Stimulated activated CD8-positive, alpha-beta memory T cell treated with anti-CD3 and anti-CD28 coated beads, Interleukin-12 subunit alpha, Interleukin-12 subunit beta, amount 100 ng/mL, for 24 hours (primary cell): ENCODE measurements around the gene STK39.
"Not testable (repeated sequence)": the region's sequence is repeated elsewhere in the genome, so short reads cannot be mapped to it uniquely, and the experiment has no call there.

ENCODE experiments used
- DNase-seq: peaks from one replicate; pipeline ENCODE4 v3.0.0-alpha.2; 2020; ENCODE audit errors: extremely low read depth

STK39 gene

DNA sequence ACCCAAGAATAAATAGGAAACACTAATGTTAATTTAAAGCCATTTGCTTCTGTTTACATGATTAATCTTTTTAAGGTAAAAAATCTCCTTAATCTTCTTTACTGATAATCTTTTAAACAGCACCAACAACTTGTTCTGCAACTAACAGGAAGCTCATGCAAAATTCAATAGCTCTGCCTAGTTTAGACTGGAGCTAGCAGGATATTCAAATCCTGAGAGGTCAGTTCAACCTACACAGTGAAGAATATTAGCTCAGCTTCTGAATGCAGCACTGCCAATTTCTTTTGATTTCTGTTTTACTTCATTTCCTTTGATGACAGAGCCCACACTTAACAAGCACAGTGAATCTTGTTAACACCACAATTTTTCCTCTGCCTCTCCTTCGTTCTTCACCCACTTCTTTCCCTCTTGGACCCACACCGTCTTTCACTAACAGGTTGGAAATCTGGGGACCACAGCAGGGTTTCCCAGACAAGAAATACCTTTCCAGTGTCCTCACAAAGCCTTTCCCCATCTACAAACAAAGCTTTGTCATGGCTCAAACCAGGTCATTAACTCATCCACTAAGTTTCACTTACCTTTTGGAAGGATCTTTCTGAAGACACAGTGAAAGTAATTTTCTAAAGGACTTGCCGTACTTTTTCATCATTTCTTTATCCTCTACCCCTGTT is 109.8 kb downstream of the STK39 start:
- DNase-seq = no peak

- DNase-seq = no peak
Observed at GRCh38 chr2:168136392-168136977, 110.9 kb downstream of the STK39 start.

GRCh38 chr2:168135630-168136029 is 111.8 kb downstream of the STK39 start:
- no peak for DNase-seq

- no peak for DNase-seq
Observed at GRCh38 chr2:168135121-168135520, 112.3 kb downstream of the STK39 start.

DNA sequence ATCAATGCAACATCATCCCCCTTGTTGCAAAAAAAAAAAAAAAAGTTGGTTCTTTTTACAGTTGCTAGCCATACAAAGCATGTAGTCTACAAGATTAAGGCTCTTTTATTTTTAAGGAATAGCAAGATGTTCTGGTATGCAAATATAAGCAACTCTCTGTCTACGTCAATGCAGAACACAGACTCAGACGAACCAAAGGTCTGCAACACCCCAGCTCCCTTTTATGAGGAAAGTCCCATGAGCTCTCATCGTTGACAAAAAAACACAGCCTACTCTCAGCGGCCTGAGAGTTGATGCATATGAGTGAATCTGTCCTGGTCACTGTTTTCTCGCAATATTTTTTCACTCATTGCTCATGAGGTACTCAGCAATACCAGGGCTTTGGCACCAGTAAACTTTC is 112.9 kb downstream of the STK39 start:
- no peak for DNase-seq

GRCh38 chr2:168132389-168132788 is 115.0 kb downstream of the STK39 start:
- DNase-seq = no peak

- no peak for DNase-seq
Observed at GRCh38 chr2:168130346-168130745, 117.0 kb downstream of the STK39 start.

- no peak for DNase-seq
Observed at GRCh38 chr2:168127371-168127770, 120.0 kb downstream of the STK39 start.

DNA sequence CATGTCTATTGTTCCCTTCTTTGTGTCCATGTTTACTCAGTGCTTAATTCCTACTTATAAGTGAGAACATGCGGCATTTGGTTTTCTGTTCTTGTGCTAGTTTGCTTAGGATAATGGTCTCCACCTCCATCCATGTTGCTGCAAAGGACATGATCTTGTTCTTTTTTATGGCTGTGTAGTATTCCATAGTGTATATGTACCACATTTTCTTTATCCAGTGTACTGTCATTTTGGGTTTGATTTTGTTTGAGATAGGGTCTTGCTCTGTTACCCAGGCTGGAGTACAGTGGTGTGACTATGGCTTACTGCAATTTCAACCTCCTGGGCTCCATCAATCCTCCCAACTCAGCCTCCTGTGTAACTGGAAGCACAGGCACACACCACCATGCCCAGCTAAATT is 125.2 kb downstream of the STK39 start:
- DNase-seq = not testable (repeated sequence)

DNA sequence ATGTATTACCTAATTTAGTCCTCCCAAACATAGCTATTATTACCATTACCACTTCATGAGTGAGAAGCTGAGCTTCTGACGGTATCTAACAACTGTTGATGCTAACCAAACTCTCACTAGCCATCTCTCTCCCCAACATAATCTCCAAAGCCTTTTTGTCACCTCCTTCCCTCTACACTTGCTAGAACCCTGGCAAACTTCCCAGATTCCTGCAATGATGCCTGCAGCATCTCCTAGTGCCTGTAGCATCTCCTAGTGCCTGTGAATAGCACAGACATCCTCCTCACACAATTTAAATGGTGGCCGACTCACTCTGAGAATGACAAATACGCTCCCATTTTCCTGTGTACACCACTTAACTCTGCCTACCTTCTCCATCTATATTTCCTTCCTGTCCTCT is 126.7 kb downstream of the STK39 start:
- no peak for DNase-seq

GRCh38 chr2:168120310-168120709 is 127.1 kb downstream of the STK39 start:
- no peak for DNase-seq

DNA sequence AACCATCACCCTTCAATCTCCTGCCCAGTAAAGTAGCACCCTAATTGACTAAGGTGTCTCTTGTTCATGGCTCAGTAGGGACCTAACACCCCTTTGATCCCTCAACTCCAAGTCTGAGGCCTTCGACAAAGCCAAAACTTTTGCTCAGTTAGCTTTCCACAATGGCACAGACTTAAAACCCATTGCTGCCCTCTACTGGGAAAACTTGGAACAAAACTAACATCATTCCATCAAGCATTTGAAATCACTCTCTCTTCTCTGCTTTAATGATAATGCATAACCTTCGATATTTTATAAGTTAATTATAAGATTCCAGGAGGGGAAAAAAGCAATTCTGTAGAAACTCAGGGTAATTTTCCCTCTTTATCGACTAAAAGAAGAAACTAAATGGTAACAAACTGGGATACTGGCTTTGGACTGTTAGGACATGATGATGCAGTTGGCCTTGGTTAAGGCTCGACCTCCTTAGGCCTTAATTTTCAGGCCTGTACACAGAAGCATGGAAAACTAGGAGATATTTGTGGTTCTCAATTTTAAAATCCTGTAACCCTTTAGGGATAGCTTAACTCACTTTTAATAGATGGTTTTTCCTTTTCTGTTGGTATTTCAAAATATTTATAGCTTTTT is 127.8 kb downstream of the STK39 start:
- no peak for DNase-seq

DNA sequence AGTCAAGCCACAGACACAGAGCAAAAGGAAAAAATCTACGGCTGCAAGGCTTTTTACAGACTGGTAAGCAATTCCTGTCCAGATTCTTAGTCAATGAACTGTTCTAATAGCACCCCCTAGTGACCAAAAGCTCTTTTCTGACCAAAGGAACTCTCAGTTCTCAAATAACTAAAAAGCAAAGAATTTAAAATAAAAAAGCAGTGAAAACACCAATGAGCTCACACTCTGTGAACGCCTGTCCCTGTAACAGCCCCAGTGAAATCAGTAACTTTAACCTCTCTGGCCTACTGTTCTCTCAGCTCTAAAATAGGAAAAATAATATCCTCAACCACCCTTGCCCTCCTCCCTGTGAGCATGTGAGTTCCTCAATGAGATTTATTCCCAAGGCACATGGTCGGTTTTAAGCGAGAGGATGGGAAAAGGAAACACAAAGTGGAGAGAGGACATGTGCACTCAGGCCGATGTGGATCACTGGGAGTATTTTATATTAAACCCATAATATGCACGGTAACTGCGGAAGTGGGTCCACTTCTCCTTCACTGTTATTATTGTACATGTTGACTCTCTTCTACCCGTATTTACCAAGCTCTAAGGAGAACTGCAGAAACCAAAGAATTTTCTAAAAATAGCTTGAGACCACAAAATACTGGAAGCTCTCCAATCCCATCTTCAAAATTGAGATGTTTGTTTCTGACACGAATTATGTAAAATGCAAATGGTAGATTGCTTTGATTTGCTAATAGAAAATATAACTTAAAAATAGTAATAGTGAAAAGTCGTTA is 128.5 kb downstream of the STK39 start:
- DNase-seq = no peak

DNA sequence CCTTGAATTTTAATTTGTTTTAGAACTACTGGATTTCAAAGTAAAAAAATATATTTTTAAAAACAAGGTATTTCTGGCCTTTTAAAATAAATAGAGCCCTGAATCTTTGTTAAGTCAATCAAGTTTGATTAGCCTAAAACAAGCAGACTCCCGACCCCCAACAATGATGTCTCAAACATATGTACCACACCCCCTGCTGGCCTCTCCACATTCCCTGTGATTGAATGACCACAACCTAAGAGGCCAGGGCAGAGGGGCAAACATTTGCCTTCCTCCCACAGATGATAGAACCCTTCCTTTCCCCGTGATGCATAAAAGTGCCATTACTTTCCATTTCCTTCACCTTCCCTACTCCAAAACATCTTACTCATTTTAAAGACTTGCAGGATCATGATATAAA is 130.9 kb downstream of the STK39 start:
- no peak for DNase-seq

- no peak for DNase-seq
Observed at GRCh38 chr2:168114619-168115018, 132.8 kb downstream of the STK39 start.

- no peak for DNase-seq
Observed at GRCh38 chr2:168114040-168114439, 133.4 kb downstream of the STK39 start.

DNA sequence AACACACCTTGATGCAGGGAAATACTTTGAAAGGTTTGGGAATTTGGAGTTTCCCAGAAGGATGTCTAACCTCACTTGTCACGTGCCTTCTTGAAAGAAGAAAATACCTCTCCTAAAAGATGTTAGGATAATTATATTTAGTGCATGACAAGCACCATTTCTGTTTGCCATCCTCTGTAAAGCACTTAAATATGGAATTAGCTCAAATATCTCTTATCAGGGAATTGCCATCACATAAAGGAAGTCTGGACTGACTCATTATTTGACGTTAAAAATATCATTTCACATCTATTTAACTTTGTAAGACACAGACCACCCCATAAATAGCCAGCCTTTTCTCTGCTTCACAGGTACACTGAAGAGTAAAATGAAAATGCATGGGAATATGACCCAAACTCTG is 140.1 kb downstream of the STK39 start:
- DNase-seq = no peak

DNA sequence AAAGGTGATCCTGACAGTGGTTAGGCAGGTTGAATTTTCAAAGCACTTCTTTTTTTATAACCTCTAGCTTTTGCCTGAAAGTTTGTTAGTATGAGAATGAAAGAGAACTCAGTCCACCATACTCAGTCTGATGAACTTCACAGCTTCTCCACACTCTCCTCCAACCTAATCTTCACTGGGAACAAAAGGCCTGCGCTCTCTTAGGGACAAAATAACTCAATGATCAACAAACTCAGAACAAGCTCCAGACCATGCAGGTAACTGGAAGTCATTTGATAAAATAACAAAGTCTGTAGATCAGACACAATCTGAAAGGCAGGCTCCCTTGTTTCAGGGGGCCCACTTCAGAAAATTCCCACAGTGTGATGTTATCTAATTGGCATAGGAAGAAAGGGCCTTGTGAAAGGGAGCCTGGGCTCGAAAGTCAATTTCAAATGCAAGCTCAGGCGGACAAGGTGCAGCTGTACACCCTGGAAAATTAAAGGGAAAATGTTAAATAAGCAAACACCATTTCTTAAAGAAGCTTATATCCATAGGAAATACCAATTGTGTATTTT is 142.2 kb downstream of the STK39 start:
- no peak for DNase-seq

GRCh38 chr2:168097431-168097830 is 150.0 kb downstream of the STK39 start:
- no peak for DNase-seq

GRCh38 chr2:168096158-168096557 is 151.2 kb downstream of the STK39 start:
- DNase-seq = no peak

GRCh38 chr2:168091986-168092385 is 155.4 kb downstream of the STK39 start:
- DNase-seq = no peak

DNA sequence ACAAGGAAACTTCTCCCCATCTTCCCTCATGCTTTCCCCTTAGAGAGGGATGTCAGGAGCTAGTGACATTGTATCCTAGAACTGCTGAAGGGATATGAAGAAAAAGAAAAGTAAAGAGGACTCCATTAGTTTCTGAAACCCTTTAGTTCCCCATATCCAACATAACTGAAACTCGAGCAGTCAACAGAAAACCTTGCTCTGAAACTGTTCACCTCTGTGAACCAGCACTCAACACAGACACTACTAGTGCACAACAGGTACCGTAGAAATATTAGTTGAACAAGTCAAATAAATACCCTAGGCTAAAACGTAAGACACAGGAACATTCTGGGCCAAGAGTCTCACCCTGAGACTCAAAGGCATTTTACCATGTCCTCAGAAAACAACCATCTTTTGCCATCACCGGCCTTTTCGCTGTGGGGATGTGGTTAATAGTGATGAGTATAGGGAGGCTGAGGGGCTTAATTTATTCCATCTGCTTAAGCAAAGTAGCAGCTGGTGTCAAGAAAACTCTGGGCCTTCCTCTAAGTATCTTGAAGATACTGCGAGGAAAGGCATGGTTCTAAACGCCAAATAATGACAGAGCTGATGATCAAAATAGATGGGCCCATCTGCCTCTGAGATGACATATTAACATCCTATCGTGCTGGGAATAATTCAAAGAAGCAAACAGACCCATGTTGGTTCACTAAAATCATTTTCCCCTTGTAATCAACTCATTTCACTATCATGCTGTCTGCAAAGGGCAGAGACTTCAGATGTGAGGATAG is 156.8 kb downstream of the STK39 start:
- DNase-seq = no peak
